HepG2 (cell line): Measurements from ENCODE around the gene CCNB1. TPM values are rescaled to one million over a fixed set of nuclear protein-coding genes. Genes with fewer than 3 reads are reported as not detected.

Source experiments
- CREB1 ChIP-seq, 2 experiments: fragments of 450-650 bp in 1 of 2; IDR thresholded peaks; 2 replicates each; pipeline ENCODE4 v1.6.1; 2016 to 2017; ENCODE audit warnings: control low read depth in 1 of 2, mild to moderate bottlenecking in 1 of 2, missing compliant biosample characterization in 1 of 2, missing genetic modification characterization in 1 of 2
- DMAP1 ChIP-seq: IDR thresholded peaks from 2 replicates; pipeline ENCODE4 v1.6.1; 2016
- FOSL2 ChIP-seq: sonication (generic); formaldehyde crosslinking; IDR thresholded peaks from 2 replicates; pipeline ENCODE4 v1.4.0; 2020; ENCODE audit warnings: missing genetic modification reagents
- JUNB ChIP-seq: sonication (generic); formaldehyde crosslinking; IDR thresholded peaks from 2 replicates; pipeline ENCODE4 v1.8.0; 2022; ENCODE audit warnings: missing genetic modification reagents, mild to moderate bottlenecking, borderline replicate concordance
- MAF1 ChIP-seq: sonication (generic); formaldehyde crosslinking; IDR thresholded peaks from 2 replicates; pipeline ENCODE4 v1.5.0; 2020; ENCODE audit warnings: missing genetic modification reagents, borderline replicate concordance
- NFYC ChIP-seq: IDR thresholded peaks from 2 replicates; pipeline ENCODE4 v1.6.1; 2016; ENCODE audit warnings: missing genetic modification reagents, missing compliant biosample characterization
- RXRA ChIP-seq: sonication (generic); formaldehyde crosslinking; IDR thresholded peaks from 2 replicates; pipeline ENCODE4 v1.5.1; 2020; ENCODE audit warnings: missing genetic modification reagents
- SIN3B ChIP-seq: fragments of 150-350 bp; IDR thresholded peaks from 2 replicates; pipeline ENCODE4 v1.6.1; 2014; ENCODE audit warnings: low read length
- ZNF441 ChIP-seq: sonication (generic); formaldehyde crosslinking; IDR thresholded peaks from 2 replicates; pipeline ENCODE4 v1.7.0; 2021; ENCODE audit warnings: missing genetic modification reagents, borderline replicate concordance
- ZNF569 ChIP-seq: sonication (generic); formaldehyde crosslinking; IDR thresholded peaks from 2 replicates; pipeline ENCODE4 v1.5.0; 2020; ENCODE audit warnings: mild to moderate bottlenecking, missing genetic modification reagents, moderate library complexity, borderline replicate concordance
- ZNF839 ChIP-seq: sonication (generic); formaldehyde crosslinking; IDR thresholded peaks from 2 replicates; pipeline ENCODE4 v1.4.0; 2020; ENCODE audit warnings: missing genetic modification reagents, mild to moderate bottlenecking, borderline replicate concordance
- polyA plus RNA-seq, 8 experiments: library from polyadenylated mRNA; depleted of rRNA in 3 of 8; stranded (reverse) in 7 of 8; unstranded in 1 of 8; fragments of >200 nt; fragmentation: Illumina TruSeq in 4 of 8; extraction: Trizol in 4 of 8; gene quantifications; 2 replicates each; pipeline versions ENCODE4 v1.2.1 to v1.2.3, GENCODE V29; 2011 to 2016; ENCODE audit warnings: low read depth in 4 of 8, missing spikeins in 1 of 8, mixed read lengths in 1 of 8; ENCODE audit not compliant: insufficient read depth in 1 of 8
- total RNA-seq, 5 experiments: library from RNA; depleted of rRNA; stranded (reverse); fragments of >200 nt; fragmentation: Illumina TruSeq; extraction: Trizol; gene quantifications; 2 replicates each; pipeline ENCODE4 v1.2.3, GENCODE V29; 2016; ENCODE audit warnings: low read depth in 1 of 5
- TF ChIP-seq, protein P1 (sequence below), 2 experiments: sonication (generic) in 1 of 2; formaldehyde crosslinking in 1 of 2; IDR thresholded peaks; 2 replicates each; pipeline versions ENCODE4 v1.5.1 to v1.6.1; 2011 to 2020; ENCODE audit warnings: borderline replicate concordance in 1 of 2, low read depth in 1 of 2, low read length in 1 of 2, mild to moderate bottlenecking in 1 of 2, missing genetic modification reagents in 1 of 2, moderate library complexity in 1 of 2
- TF ChIP-seq, protein P2 (sequence below): sonication (generic); formaldehyde crosslinking; IDR thresholded peaks from 2 replicates; pipeline ENCODE4 v1.8.0; 2022; ENCODE audit warnings: mild to moderate bottlenecking, missing genetic modification reagents
- TF ChIP-seq, protein P3 (sequence below): sonication (generic); formaldehyde crosslinking; IDR thresholded peaks from 2 replicates; pipeline ENCODE4 v1.5.0; 2020; ENCODE audit warnings: missing genetic modification reagents
- TF ChIP-seq, protein P4 (sequence below): sonication (generic); formaldehyde crosslinking; IDR thresholded peaks from 2 replicates; pipeline ENCODE4 v1.5.0; 2020; ENCODE audit warnings: mild to moderate bottlenecking, missing genetic modification reagents, borderline replicate concordance
- TF ChIP-seq, protein P5 (sequence below): sonication (generic); formaldehyde crosslinking; IDR thresholded peaks from 2 replicates; pipeline ENCODE4 v1.5.1; 2020; ENCODE audit warnings: mild to moderate bottlenecking, missing genetic modification reagents, borderline replicate concordance

CCNB1 gene
- total and polyA plus RNA-seq, 2 of the 13 experiments (the other 11 are each of a cell fraction or from before 2014, with no cell fraction given) = 82.3 to 316 TPM

DNA sequence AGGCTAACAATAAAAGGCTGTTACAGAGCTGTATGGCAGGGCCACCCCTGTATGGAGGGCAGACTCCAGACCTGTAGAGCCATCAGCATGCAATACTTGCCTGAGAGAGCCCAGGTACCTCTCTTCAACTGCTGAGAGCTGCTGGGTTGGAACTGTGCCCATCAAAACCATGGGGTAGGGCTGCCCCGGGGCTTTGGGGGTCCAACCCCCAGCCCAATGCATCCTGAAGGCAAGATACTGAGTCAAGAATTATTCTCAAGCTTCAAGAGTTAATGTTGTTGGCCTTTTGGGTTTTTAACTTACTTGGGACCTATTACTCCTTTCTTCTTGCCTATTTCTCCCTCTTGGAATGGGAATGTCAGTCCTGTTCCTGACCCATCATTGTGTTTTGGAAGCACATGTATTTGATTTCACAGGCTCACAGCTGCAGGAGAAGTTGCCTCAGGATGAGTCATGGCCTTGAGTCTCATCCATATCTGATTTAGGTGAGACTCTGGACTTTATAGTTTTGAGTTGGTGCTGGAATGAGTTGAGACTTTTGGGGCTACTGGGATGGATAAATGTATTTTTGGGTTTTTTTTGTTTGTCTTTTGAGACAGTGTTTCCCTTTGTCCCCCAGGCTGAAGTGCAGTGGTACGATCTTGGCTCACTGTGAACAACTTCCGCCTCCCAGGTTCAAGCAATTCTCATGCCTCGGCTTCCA is 46.7 kb downstream of the CCNB1 start (continued):
- no peak for TF ChIP-seq ZNF839 (CRISPR knock-in tag)
- no peak for TF ChIP-seq RXRA (CRISPR knock-in tag)
- TF ChIP-seq MAF1 (CRISPR knock-in tag) = no peak
- TF ChIP-seq ZNF441 = no peak
- TF ChIP-seq, protein P1, sequence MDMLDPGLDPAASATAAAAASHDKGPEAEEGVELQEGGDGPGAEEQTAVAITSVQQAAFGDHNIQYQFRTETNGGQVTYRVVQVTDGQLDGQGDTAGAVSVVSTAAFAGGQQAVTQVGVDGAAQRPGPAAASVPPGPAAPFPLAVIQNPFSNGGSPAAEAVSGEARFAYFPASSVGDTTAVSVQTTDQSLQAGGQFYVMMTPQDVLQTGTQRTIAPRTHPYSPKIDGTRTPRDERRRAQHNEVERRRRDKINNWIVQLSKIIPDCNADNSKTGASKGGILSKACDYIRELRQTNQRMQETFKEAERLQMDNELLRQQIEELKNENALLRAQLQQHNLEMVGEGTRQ (IDR thresholded peaks at IDR 0.05; ENCODE audit: low read depth, low read length) = no peak
- TF ChIP-seq, protein P1 (CRISPR knock-in tag; IDR thresholded peaks at IDR 0.05; ENCODE audit: borderline replicate concordance) = no peak
- TF ChIP-seq, protein P2, sequence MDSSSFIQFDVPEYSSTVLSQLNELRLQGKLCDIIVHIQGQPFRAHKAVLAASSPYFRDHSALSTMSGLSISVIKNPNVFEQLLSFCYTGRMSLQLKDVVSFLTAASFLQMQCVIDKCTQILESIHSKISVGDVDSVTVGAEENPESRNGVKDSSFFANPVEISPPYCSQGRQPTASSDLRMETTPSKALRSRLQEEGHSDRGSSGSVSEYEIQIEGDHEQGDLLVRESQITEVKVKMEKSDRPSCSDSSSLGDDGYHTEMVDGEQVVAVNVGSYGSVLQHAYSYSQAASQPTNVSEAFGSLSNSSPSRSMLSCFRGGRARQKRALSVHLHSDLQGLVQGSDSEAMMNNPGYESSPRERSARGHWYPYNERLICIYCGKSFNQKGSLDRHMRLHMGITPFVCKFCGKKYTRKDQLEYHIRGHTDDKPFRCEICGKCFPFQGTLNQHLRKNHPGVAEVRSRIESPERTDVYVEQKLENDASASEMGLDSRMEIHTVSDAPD (CRISPR knock-in tag) = no peak
- TF ChIP-seq, protein P3, sequence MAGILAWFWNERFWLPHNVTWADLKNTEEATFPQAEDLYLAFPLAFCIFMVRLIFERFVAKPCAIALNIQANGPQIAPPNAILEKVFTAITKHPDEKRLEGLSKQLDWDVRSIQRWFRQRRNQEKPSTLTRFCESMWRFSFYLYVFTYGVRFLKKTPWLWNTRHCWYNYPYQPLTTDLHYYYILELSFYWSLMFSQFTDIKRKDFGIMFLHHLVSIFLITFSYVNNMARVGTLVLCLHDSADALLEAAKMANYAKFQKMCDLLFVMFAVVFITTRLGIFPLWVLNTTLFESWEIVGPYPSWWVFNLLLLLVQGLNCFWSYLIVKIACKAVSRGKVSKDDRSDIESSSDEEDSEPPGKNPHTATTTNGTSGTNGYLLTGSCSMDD (CRISPR knock-in tag) = no peak
- no peak for TF ChIP-seq ZNF569 (CRISPR knock-in tag)
- no peak for TF ChIP-seq DMAP1 (CRISPR knock-in tag)
- TF ChIP-seq FOSL2 = peak; percentile 95
- peak; percentile 76; the same call in 1 of the 2 replicates for TF ChIP-seq JUNB
- TF ChIP-seq, protein P4, sequence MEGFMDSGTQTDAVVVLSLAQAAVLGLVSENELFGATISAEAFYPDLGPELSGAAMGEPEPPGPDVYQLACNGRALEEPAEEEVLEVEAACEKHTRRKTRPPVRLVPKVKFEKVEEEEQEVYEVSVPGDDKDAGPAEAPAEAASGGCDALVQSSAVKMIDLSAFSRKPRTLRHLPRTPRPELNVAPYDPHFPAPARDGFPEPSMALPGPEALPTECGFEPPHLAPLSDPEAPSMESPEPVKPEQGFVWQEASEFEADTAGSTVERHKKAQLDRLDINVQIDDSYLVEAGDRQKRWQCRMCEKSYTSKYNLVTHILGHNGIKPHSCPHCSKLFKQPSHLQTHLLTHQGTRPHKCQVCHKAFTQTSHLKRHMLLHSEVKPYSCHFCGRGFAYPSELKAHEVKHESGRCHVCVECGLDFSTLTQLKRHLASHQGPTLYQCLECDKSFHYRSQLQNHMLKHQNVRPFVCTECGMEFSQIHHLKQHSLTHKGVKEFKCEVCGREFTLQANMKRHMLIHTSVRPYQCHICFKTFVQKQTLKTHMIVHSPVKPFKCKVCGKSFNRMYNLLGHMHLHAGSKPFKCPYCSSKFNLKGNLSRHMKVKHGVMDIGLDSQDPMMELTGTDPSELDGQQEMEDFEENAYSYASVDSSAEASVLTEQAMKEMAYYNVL (CRISPR knock-in tag) = no peak
- no peak for TF ChIP-seq CREB1 (IDR thresholded peaks at IDR 0.05)
- 0 out of 2 replicates have a peak, but pooled peaks have one; percentile 25 for TF ChIP-seq CREB1 (CRISPR knock-in tag; IDR thresholded peaks at IDR 0.05)
- TF ChIP-seq SIN3B = no peak
- TF ChIP-seq NFYC (CRISPR knock-in tag) = no peak
- TF ChIP-seq, protein P5, sequence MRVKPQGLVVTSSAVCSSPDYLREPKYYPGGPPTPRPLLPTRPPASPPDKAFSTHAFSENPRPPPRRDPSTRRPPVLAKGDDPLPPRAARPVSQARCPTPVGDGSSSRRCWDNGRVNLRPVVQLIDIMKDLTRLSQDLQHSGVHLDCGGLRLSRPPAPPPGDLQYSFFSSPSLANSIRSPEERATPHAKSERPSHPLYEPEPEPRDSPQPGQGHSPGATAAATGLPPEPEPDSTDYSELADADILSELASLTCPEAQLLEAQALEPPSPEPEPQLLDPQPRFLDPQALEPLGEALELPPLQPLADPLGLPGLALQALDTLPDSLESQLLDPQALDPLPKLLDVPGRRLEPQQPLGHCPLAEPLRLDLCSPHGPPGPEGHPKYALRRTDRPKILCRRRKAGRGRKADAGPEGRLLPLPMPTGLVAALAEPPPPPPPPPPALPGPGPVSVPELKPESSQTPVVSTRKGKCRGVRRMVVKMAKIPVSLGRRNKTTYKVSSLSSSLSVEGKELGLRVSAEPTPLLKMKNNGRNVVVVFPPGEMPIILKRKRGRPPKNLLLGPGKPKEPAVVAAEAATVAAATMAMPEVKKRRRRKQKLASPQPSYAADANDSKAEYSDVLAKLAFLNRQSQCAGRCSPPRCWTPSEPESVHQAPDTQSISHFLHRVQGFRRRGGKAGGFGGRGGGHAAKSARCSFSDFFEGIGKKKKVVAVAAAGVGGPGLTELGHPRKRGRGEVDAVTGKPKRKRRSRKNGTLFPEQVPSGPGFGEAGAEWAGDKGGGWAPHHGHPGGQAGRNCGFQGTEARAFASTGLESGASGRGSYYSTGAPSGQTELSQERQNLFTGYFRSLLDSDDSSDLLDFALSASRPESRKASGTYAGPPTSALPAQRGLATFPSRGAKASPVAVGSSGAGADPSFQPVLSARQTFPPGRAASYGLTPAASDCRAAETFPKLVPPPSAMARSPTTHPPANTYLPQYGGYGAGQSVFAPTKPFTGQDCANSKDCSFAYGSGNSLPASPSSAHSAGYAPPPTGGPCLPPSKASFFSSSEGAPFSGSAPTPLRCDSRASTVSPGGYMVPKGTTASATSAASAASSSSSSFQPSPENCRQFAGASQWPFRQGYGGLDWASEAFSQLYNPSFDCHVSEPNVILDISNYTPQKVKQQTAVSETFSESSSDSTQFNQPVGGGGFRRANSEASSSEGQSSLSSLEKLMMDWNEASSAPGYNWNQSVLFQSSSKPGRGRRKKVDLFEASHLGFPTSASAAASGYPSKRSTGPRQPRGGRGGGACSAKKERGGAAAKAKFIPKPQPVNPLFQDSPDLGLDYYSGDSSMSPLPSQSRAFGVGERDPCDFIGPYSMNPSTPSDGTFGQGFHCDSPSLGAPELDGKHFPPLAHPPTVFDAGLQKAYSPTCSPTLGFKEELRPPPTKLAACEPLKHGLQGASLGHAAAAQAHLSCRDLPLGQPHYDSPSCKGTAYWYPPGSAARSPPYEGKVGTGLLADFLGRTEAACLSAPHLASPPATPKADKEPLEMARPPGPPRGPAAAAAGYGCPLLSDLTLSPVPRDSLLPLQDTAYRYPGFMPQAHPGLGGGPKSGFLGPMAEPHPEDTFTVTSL (CRISPR knock-in tag) = peak; percentile 55; the same call in 1 of the 2 replicates
